ENCODE data around the gene RUNX1.

DNA sequence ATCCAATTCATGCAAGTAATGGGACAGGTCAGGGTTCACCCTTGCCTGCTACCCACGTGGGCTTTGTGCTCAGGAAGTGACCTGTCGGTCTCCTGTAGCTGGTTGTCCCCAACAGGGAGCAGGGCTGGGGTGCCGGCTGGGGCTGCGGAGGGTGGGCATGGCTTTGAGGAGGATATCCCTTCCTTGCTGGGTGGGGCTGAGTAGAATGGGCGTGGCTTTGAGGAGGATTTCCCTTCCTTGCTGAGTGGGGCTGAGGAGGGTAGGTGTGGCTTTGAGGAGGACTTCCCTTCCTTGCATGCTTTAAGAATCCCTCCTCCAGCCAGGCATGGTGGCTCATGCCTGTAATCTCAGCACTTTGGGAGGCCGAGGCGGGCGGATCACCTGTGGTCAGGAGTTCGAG, 229.1 kb downstream of the RUNX1 start:
- TF ChIP-seq POLR2A (IDR thresholded peaks at IDR 0.05) = no peak
- TF ChIP-seq, protein P1, sequence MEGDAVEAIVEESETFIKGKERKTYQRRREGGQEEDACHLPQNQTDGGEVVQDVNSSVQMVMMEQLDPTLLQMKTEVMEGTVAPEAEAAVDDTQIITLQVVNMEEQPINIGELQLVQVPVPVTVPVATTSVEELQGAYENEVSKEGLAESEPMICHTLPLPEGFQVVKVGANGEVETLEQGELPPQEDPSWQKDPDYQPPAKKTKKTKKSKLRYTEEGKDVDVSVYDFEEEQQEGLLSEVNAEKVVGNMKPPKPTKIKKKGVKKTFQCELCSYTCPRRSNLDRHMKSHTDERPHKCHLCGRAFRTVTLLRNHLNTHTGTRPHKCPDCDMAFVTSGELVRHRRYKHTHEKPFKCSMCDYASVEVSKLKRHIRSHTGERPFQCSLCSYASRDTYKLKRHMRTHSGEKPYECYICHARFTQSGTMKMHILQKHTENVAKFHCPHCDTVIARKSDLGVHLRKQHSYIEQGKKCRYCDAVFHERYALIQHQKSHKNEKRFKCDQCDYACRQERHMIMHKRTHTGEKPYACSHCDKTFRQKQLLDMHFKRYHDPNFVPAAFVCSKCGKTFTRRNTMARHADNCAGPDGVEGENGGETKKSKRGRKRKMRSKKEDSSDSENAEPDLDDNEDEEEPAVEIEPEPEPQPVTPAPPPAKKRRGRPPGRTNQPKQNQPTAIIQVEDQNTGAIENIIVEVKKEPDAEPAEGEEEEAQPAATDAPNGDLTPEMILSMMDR (IDR thresholded peaks at IDR 0.05) = no peak
